SW 1271 (cell line): ENCODE data around the gene FDX1.

Source experiments
- DNase-seq, 2 experiments: peaks; one replicate each; lab custom pipeline; 2025; lab: John Stamatoyannopoulos, UW

Gene FDX1

GRCh38 chr11:110467556-110467955 lies 37.8 kb downstream of the FDX1 start:
- DNase-seq, result no peak

- DNase-seq, result no peak
Measured at GRCh38 chr11:110468121-110468520, 38.4 kb downstream of the FDX1 start.

- DNase-seq, result no peak
Measured at GRCh38 chr11:110469127-110469526, 39.4 kb downstream of the FDX1 start.

- no peak for DNase-seq
Measured at GRCh38 chr11:110470716-110471115, 41.0 kb downstream of the FDX1 start.

- no peak for DNase-seq
Measured at GRCh38 chr11:110471371-110471770, 41.6 kb downstream of the FDX1 start.

GRCh38 chr11:110472858-110473257 lies 43.1 kb downstream of the FDX1 start:
- DNase-seq, result no peak

- no peak for DNase-seq
Measured at GRCh38 chr11:110473706-110474105, 44.0 kb downstream of the FDX1 start.

GRCh38 chr11:110474578-110474977 lies 44.8 kb downstream of the FDX1 start:
- no peak for DNase-seq

GRCh38 chr11:110475671-110476070 lies 45.9 kb downstream of the FDX1 start:
- DNase-seq, result no peak

- no peak for DNase-seq
Measured at GRCh38 chr11:110478410-110478809, 48.7 kb downstream of the FDX1 start.

GRCh38 chr11:110479108-110480101 lies 49.7 kb downstream of the FDX1 start:
- DNase-seq, result no peak

GRCh38 chr11:110481523-110481922 lies 51.8 kb downstream of the FDX1 start:
- no peak for DNase-seq

- DNase-seq, result no peak
Measured at GRCh38 chr11:110486156-110486555, 56.4 kb downstream of the FDX1 start.

GRCh38 chr11:110488446-110488845 lies 58.7 kb downstream of the FDX1 start:
- DNase-seq, result no peak

GRCh38 chr11:110490886-110491285 lies 61.1 kb downstream of the FDX1 start:
- no peak for DNase-seq

GRCh38 chr11:110491577-110492320 lies 62.0 kb downstream of the FDX1 start:
- DNase-seq, result no peak

GRCh38 chr11:110492321-110492685 lies 62.6 kb downstream of the FDX1 start:
- DNase-seq, result no peak

- no peak for DNase-seq
Measured at GRCh38 chr11:110493346-110493745, 63.6 kb downstream of the FDX1 start.

- no peak for DNase-seq
Measured at GRCh38 chr11:110497231-110497978, 67.7 kb downstream of the FDX1 start.

- DNase-seq, result no peak
Measured at GRCh38 chr11:110501428-110501827, 71.7 kb downstream of the FDX1 start.

GRCh38 chr11:110505528-110506284 lies 76.0 kb downstream of the FDX1 start:
- no peak for DNase-seq

GRCh38 chr11:110507328-110507727 lies 77.6 kb downstream of the FDX1 start:
- DNase-seq, result no peak
